GM12878 (cell line): ENCODE measurements around the gene MAML3. TPM values are rescaled to one million over a fixed set of nuclear protein-coding genes. Genes with fewer than 3 reads are reported as not detected.

ENCODE experiments used
- ATAC-seq: fragments of 200-7000 bp; cut with Tn5 transposase; 3 replicates; pipeline ENCODE4 v1.9.1; 2020; ENCODE audit warnings: mild to moderate bottlenecking, moderate library complexity
- BruUV-seq: library from RNA; stranded (reverse); fragments of 400-500 nt; replicated peaks from 2 replicates; lab custom pipeline; 2021; lab: Mats Ljungman, UMichigan
- CTCF ChIA-PET: fragments of 300-600 bp; sonication (Branson Sonifier 250); formaldehyde crosslinking; extraction: SDS; loops from one replicate; lab custom pipeline; 2021; ENCODE audit warnings: inconsistent platforms; lab: Yijun Ruan, JAX
- POLR2A ChIA-PET: fragments of 350-600 bp; formaldehyde crosslinking; extraction: SDS; loops from one replicate; lab custom pipeline; 2021; ENCODE audit warnings: inconsistent platforms; lab: Charles Lee
- RAD21 ChIA-PET: fragments of 300-600 bp; sonication (Branson Sonifier 250); formaldehyde crosslinking; loops from one replicate; lab custom pipeline; 2023; ENCODE audit warnings: antibody characterized with exemption; ENCODE audit not compliant: unreplicated experiment; lab: Charles Lee
- SMC1A ChIA-PET: fragments of 300-600 bp; sonication (Branson Sonifier 250); formaldehyde crosslinking; loops from one replicate; lab custom pipeline; 2023; ENCODE audit not compliant: unreplicated experiment, uncharacterized antibody; lab: Charles Lee
- DNase-seq: peaks from one replicate; pipeline ENCODE4 v3.0.0-alpha.2; 2011; ENCODE audit warnings: low read depth, low spot score
- FAIRE-seq: peaks from 3 replicates; lab custom pipeline; 2011; peaks lifted over from hg19 to GRCh38; lab: Jason Lieb, UNC
- H2AFZ ChIP-seq: 2 replicates; pipeline ENCODE4 v1.6.0; 2011; ENCODE audit warnings: low read depth, low read length, control low read depth; ENCODE audit not compliant: control insufficient read depth
- H3K27ac ChIP-seq: 2 replicates; pipeline ENCODE4 v1.5.1; 2011; ENCODE audit warnings: control low read depth; ENCODE audit not compliant: control insufficient read depth, insufficient read depth
- H3K27me3 ChIP-seq, 2 experiments: replicated peaks in 1 of 2; 2 replicates each; pipeline versions ENCODE4 v1.6.0 to v1.6.1; 2011; ENCODE audit warnings: low read length in 1 of 2; ENCODE audit not compliant: control insufficient read depth in 2 of 2, insufficient read depth in 2 of 2
- H3K36me3 ChIP-seq, 2 experiments: 2 replicates each; pipeline ENCODE4 v1.5.1; 2011; ENCODE audit warnings: low read length in 1 of 2; ENCODE audit not compliant: control insufficient read depth in 2 of 2, insufficient read depth in 2 of 2
- H3K4me1 ChIP-seq: 2 replicates; pipeline ENCODE4 v1.6.1; 2011; ENCODE audit warnings: mild to moderate bottlenecking, low read length, moderate library complexity, mixed read lengths; ENCODE audit not compliant: control insufficient read depth, insufficient read depth
- H3K4me2 ChIP-seq: 2 replicates; pipeline ENCODE4 v1.6.0; 2011; ENCODE audit warnings: control low read depth; ENCODE audit not compliant: control insufficient read depth, insufficient read depth
- H3K4me3 ChIP-seq: fragments of 200-600 bp; sonication (generic); 2 replicates; pipeline ENCODE4 v1.5.1; 2016
- H3K79me2 ChIP-seq: 2 replicates; pipeline ENCODE4 v1.6.0; 2011; ENCODE audit warnings: low read length; ENCODE audit not compliant: control insufficient read depth, insufficient read depth
- H3K9ac ChIP-seq: 2 replicates; pipeline ENCODE4 v1.8.0; 2011; ENCODE audit warnings: low read length, control low read depth, mixed read lengths; ENCODE audit not compliant: control insufficient read depth, insufficient read depth
- H3K9me3 ChIP-seq: replicated peaks from 3 replicates; pipeline ENCODE4 v1.5.1; 2011; ENCODE audit warnings: mild to moderate bottlenecking, low read length; ENCODE audit not compliant: control insufficient read depth, insufficient read depth
- H4K20me1 ChIP-seq: 2 replicates; pipeline ENCODE4 v1.6.0; 2011; ENCODE audit not compliant: control insufficient read depth, insufficient read depth
- ATF2 ChIP-seq: IDR thresholded peaks from 2 replicates; pipeline ENCODE4 v1.6.1; 2012; ENCODE audit warnings: low read length, inconsistent platforms
- BCL11A ChIP-seq: IDR thresholded peaks from 2 replicates; pipeline ENCODE4 v1.6.1; 2011; ENCODE audit warnings: low read depth, low read length
- CREM ChIP-seq: IDR thresholded peaks from 2 replicates; pipeline ENCODE4 v1.6.1; 2014; ENCODE audit warnings: antibody characterized with exemption, low read depth
- EGR1 ChIP-seq, 2 experiments: IDR thresholded peaks; 1 replicate in 1 of 2; 2 replicates in 1 of 2; pipeline ENCODE4 v1.6.1; 2011 to 2012; ENCODE audit warnings: low read depth in 2 of 2, low read length in 2 of 2, borderline replicate concordance in 1 of 2, mild to moderate bottlenecking in 1 of 2, moderate library complexity in 1 of 2
- ETV6 ChIP-seq, 2 experiments: fragments of 450-650 bp in 1 of 2; IDR thresholded peaks in 1 of 2; conservative IDR thresholded peaks in 1 of 2; 2 replicates each; pipeline ENCODE4 v1.6.1; 2014; ENCODE audit warnings: antibody characterized with exemption in 1 of 2, borderline replicate concordance in 1 of 2, low read depth in 1 of 2, mild to moderate bottlenecking in 1 of 2, moderate library complexity in 1 of 2
- MEF2B ChIP-seq: fragments of 450-650 bp; IDR thresholded peaks from 2 replicates; pipeline ENCODE4 v1.6.1; 2018; ENCODE audit warnings: mild to moderate bottlenecking, moderate library complexity; ENCODE audit not compliant: partially characterized antibody, poor library complexity, severe bottlenecking
- MTA2 ChIP-seq: fragments of 450-650 bp; IDR thresholded peaks from 2 replicates; pipeline ENCODE4 v1.6.1; 2016; ENCODE audit warnings: low read depth, mild to moderate bottlenecking, moderate library complexity
- NFYA ChIP-seq: IDR thresholded peaks from 2 replicates; pipeline ENCODE4 v1.6.1; 2011; ENCODE audit warnings: low read depth, mild to moderate bottlenecking, low read length, improper control_type of control experiment, borderline replicate concordance
- SMAD1 ChIP-seq: fragments of 450-650 bp; IDR thresholded peaks from 2 replicates; pipeline ENCODE4 v1.6.1; 2018; ENCODE audit warnings: mild to moderate bottlenecking, low read depth; ENCODE audit not compliant: partially characterized antibody
- ZBED1 ChIP-seq: IDR thresholded peaks from 2 replicates; pipeline ENCODE4 v1.6.1; 2016; ENCODE audit warnings: borderline replicate concordance
- ZBTB40 ChIP-seq: fragments of 450-650 bp; IDR thresholded peaks from 2 replicates; pipeline ENCODE4 v1.6.1; 2016; ENCODE audit warnings: mild to moderate bottlenecking, moderate library complexity, borderline replicate concordance
- WGBS: methylation state at CpG from one replicate; pipeline ENCODE4 v1.1.6; 2016; ENCODE audit warnings: low lambda C conversion rate; ENCODE audit not compliant: insufficient replicate concordance, insufficient coverage; ENCODE audit errors: missing lambda C conversion rate; 5-methylcytosine and 5-hydroxymethylcytosine counted together
- in situ Hi-C: fragments of 300-500 bp; cut with MboI; formaldehyde crosslinking; loops from 9 replicates; pipeline ENCODE4 v1.14.3; 2018; ENCODE audit warnings: mixed read lengths
- intact Hi-C: fragments of 100-400 bp; cut with micrococcal nuclease; formaldehyde crosslinking; loops from one replicate; pipeline ENCODE4 v1.14.2; 2022; ENCODE audit not compliant: unreplicated experiment
- polyA plus RNA-seq, 11 experiments: library from polyadenylated mRNA; depleted of rRNA in 4 of 11; unstranded in 6 of 11; stranded (reverse) in 5 of 11; fragments of >200 nt; fragmentation: Nextera tagmentation in 4 of 11; fragmentation: Illumina TruSeq in 1 of 11; extraction: Ambion mirVana in 4 of 11; extraction: Trizol in 1 of 11; gene quantifications; 1 replicate in 1 of 11; 2 replicates in 10 of 11; pipeline versions ENCODE4 v1.2.1 to v1.2.3, GENCODE V29; 2011 to 2016; ENCODE audit warnings: inconsistent platforms in 2 of 11, missing spikeins in 2 of 11, low read depth in 1 of 11
- total RNA-seq, 4 experiments: library from RNA; depleted of rRNA in 3 of 4; stranded (reverse); fragments of >200 nt in 3 of 4; fragmentation: Illumina TruSeq in 1 of 4; extraction: Trizol in 1 of 4; gene quantifications; 2 replicates each; pipeline versions ENCODE4 v1.2.1 to v1.2.3, GENCODE V29; 2013 to 2021
- TF ChIP-seq, protein P1 (sequence below): fragments of 450-650 bp; IDR thresholded peaks from 2 replicates; pipeline ENCODE4 v1.6.1; 2018; ENCODE audit warnings: mild to moderate bottlenecking, low read depth, moderate library complexity; ENCODE audit not compliant: partially characterized antibody

The MAML3 gene
- total and polyA plus RNA-seq, 10 of the 15 experiments (the other 5 are each of a cell fraction or from before 2014, with no cell fraction given), result under 0.01 to 0.53 (median 0.06) TPM; not detected in 2

GRCh38 chr4:139915037-139915436 lies 238.9 kb downstream of the MAML3 start:
- Histone ChIP-seq H3K9ac (no peak overlapping the region), H2AFZ (no peak overlapping the region), H3K27me3 (peaks cover 2 to 5% of the 10 kb centered on the region in 2 experiments; a peak in 3 of 4 replicates), H3K79me2 (no peaks in the 10 kb centered on the region), H3K4me2 (no peak overlapping the region), H3K4me1 (no peaks in the 10 kb centered on the region), H3K27ac (no peak overlapping the region), H3K36me3 (no peaks in the 10 kb centered on the region), H4K20me1 (no peaks in the 10 kb centered on the region), H3K4me3 (no peak overlapping the region), H3K9me3 (no peaks in the 10 kb centered on the region)
- in situ Hi-C loops, result no loop called here
- CTCF ChIA-PET, result interaction anchor here (0.6 kb wide), 1 partner anchor 105 kb away, joined by 3 read pairs; no protein-coding TSS in a partner anchor
- ATAC-seq (no peak), DNase-seq (no peak), FAIRE-seq (no peak)
- TF ChIP-seq ATF2 (no peak), BCL11A (no peak), ZBTB40 (no peak), MEF2B (no peak), CREM (no peak), ZBED1 (no peak), SMAD1 (no peak), EGR1 (IDR thresholded peaks at IDR 0.05; ENCODE audit: borderline replicate concordance in 1 of 2, low read depth in 2 of 2, low read length in 2 of 2) (no peak), ETV6 (conservative IDR thresholded peaks at IDR 0.05 in 1 of 2, IDR thresholded peaks at IDR 0.05 in 1 of 2; ENCODE audit: borderline replicate concordance in 1 of 2, low read depth in 1 of 2) (no peak), MTA2 (no peak), NFYA (no peak)
- TF ChIP-seq, protein P1, sequence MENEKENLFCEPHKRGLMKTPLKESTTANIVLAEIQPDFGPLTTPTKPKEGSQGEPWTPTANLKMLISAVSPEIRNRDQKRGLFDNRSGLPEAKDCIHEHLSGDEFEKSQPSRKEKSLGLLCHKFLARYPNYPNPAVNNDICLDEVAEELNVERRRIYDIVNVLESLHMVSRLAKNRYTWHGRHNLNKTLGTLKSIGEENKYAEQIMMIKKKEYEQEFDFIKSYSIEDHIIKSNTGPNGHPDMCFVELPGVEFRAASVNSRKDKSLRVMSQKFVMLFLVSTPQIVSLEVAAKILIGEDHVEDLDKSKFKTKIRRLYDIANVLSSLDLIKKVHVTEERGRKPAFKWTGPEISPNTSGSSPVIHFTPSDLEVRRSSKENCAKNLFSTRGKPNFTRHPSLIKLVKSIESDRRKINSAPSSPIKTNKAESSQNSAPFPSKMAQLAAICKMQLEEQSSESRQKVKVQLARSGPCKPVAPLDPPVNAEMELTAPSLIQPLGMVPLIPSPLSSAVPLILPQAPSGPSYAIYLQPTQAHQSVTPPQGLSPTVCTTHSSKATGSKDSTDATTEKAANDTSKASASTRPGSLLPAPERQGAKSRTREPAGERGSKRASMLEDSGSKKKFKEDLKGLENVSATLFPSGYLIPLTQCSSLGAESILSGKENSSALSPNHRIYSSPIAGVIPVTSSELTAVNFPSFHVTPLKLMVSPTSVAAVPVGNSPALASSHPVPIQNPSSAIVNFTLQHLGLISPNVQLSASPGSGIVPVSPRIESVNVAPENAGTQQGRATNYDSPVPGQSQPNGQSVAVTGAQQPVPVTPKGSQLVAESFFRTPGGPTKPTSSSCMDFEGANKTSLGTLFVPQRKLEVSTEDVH, result no peak
- WGBS, result 0% methylated on average over 2 of the region's 2 CpGs
- SMC1A ChIA-PET, result interaction anchor here (0.9 kb wide), 1 partner anchor 10 kb away, joined by 3 read pairs; no protein-coding TSS in a partner anchor
- BruUV-seq, result no TSS peak
- RAD21 ChIA-PET, result no interaction called here
- POLR2A ChIA-PET, result no interaction called here
- intact Hi-C loops, result no loop called here
